ENCODE measurements around the gene NTRK2.

- TF ChIP-seq CTCF (conservative IDR thresholded peaks at IDR 0.05 in 1 of 2, IDR thresholded peaks at IDR 0.05 in 1 of 2; ENCODE audit: extremely low read depth in 1 of 2, insufficient read depth in 1 of 2, low read depth in 1 of 2, low read length in 2 of 2) = no peak
- no peak for TF ChIP-seq EZH2 (IDR thresholded peaks at IDR 0.05; ENCODE audit: borderline replicate concordance, low read length)
Observed at GRCh38 chr9:84780385-84780784, 110.9 kb downstream of the NTRK2 start.

Data from mammary epithelial cell (primary cell).